Glomerular visceral epithelial cell (primary cell): ENCODE data around the gene TXNDC5.

Source experiments
- DNase-seq: peaks from one replicate; pipeline ENCODE4 v3.0.0-alpha.2; 2016; ENCODE audit errors: extremely low spot score

The TXNDC5 gene

GRCh38 chr6:7851780-7852179, 58.8 kb downstream of the TXNDC5 start:
- DNase-seq, result no peak

GRCh38 chr6:7848229-7848628, 62.4 kb downstream of the TXNDC5 start:
- no peak for DNase-seq

- DNase-seq, result no peak
Measured at GRCh38 chr6:7846966-7847818, 63.4 kb downstream of the TXNDC5 start.

- no peak for DNase-seq
Measured at GRCh38 chr6:7841781-7842468, 68.7 kb downstream of the TXNDC5 start.

GRCh38 chr6:7836371-7837026, 74.1 kb downstream of the TXNDC5 start:
- no peak for DNase-seq

GRCh38 chr6:7833751-7834070, 76.9 kb downstream of the TXNDC5 start:
- DNase-seq, result no peak

GRCh38 chr6:7832904-7833750, 77.5 kb downstream of the TXNDC5 start:
- DNase-seq, result no peak
